ENCODE data around the gene MDK. TPM values are rescaled to one million over a fixed set of nuclear protein-coding genes. Genes with fewer than 3 reads are reported as not detected.
"Not testable (repeated sequence)": the region's sequence is repeated elsewhere in the genome, so short reads cannot be mapped to it uniquely, and the experiment has no call there.

The MDK gene
- total and polyA plus RNA-seq, 8 donors: 4.3 to 84.4 (median 21.9) TPM

DNA sequence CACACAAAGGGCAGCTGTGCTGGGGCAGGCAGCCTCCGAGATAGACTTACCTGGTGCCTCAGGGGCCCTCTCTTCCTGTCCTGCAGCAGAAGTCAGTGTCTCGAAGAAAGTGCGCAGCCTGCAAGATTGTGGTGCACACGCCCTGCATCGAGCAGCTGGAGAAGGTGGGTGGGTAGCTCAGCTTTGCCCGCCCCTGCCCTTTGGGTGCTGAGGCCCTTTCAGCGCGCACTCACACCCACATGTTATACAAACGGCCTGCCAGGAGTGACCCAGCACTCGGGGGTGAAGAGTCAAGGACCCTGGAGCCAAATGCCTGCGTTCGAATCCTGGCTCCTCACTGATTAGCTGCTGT lies 13.6 kb upstream of the MDK start:
- Histone ChIP-seq H3K4me3 (no peak overlapping the region), H3K36me3 (peaks cover 0 to 8% (median 7%) of the 10 kb centered on the region in 3 donors), H3K27me3 (no peaks in the 10 kb centered on the region), H3K9me3 (no peaks in the 10 kb centered on the region), H3K4me1 (peaks cover 0 to 6% (median 0%) of the 10 kb centered on the region in 3 donors), H3K27ac (no peak overlapping the region)
- TF ChIP-seq, protein P1, sequence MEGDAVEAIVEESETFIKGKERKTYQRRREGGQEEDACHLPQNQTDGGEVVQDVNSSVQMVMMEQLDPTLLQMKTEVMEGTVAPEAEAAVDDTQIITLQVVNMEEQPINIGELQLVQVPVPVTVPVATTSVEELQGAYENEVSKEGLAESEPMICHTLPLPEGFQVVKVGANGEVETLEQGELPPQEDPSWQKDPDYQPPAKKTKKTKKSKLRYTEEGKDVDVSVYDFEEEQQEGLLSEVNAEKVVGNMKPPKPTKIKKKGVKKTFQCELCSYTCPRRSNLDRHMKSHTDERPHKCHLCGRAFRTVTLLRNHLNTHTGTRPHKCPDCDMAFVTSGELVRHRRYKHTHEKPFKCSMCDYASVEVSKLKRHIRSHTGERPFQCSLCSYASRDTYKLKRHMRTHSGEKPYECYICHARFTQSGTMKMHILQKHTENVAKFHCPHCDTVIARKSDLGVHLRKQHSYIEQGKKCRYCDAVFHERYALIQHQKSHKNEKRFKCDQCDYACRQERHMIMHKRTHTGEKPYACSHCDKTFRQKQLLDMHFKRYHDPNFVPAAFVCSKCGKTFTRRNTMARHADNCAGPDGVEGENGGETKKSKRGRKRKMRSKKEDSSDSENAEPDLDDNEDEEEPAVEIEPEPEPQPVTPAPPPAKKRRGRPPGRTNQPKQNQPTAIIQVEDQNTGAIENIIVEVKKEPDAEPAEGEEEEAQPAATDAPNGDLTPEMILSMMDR (IDR thresholded peaks at IDR 0.05): peak in 2 of 4 donors; percentile 2 to 21
- no peak for DNase-seq
- no peak for ATAC-seq
- 71 to 75% methylated on average over 12 of the region's 12 CpGs for WGBS, 2 donors
- intact Hi-C loops (cut with DNase I): no loop called here
- no peak for FAIRE-seq

DNA sequence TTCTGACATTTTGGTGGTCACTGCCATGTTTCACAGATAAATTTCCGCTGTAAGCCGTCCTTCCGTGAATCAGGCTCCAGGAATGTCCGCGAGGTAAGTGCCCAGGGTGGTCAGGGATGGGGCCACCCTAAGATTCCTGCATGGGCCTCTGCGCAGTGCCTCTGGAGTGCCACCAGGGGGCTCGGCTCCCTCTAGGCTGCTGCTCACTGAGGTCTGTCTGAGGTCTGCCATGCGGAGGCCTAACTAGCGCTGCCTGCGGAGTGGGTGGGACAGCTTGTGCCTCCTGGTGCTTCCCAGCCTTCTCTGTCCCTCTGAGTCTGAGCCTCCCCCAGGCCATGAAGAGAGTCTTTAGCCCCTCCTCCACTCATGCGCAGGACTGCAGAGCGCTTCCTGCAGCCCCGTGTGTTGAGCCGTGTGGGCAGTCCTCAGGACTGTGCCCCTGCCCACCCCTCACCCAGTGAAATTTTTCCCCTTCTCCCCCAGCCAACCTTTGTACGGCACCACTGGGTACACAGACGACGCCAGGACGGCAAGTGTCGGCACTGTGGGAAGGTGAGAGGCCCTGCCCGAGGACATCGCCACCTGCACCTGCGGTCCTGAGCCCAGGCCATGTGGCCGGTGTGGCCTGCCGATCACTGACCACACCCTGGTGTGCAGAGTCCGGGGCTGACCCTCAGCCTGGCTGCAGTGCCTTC lies 11.9 kb upstream of the MDK start:
- Histone ChIP-seq H3K9me3 (no peaks in the 10 kb centered on the region), H3K4me3 (no peak overlapping the region), H3K27me3 (no peaks in the 10 kb centered on the region), H3K27ac (no peak overlapping the region), H3K36me3 (peaks cover 0 to 19% (median 7%) of the 10 kb centered on the region in 3 donors), H3K4me1 (no peaks in the 10 kb centered on the region)
- FAIRE-seq (no peak), ATAC-seq (peak; percentile 44 to 71 (median 66)), DNase-seq (peak in 2 of 6 donors; percentile 57 to 80)
- TF ChIP-seq, protein P1 (IDR thresholded peaks at IDR 0.05): peak; percentile 66 to 87 (median 76)
- intact Hi-C loops (cut with DNase I): no loop called here
- WGBS, 2 donors: 75 to 80% methylated on average over 25 of the region's 25 CpGs

DNA sequence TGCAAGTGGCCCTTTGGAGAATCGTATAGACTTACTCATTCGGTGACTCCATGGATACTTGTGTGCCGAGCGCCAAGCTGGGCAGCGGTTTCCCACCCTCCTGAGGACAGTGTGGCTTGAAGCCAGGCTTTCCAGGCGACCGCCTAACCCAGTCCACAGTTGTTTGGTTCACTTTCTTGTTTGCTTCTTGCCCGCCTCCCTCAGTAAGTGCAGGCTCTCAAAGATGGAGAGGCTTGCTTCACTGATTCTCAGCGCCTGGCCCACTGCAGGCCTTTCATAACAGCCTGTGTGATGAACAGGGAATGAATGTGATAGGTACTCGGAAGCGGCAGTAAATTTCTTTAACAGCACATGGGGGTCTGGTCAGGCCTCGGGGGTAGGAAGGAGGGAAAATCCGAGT lies 11.2 kb upstream of the MDK start:
- no peak overlapping the region for H3K27ac ChIP-seq
- no peaks in the 10 kb centered on the region for H3K4me1 ChIP-seq
- TF ChIP-seq, protein P1 (IDR thresholded peaks at IDR 0.05): no peak
- WGBS, 2 donors: 86 to 93% methylated on average over 13 of the region's 13 CpGs
- intact Hi-C loops (cut with DNase I): no loop called here
- H3K9me3 ChIP-seq: no peaks in the 10 kb centered on the region
- peaks cover 0 to 26% (median 13%) of the 10 kb centered on the region in 3 donors for H3K36me3 ChIP-seq
- DNase-seq (peak in 1 of 6 donors; percentile 22), FAIRE-seq (no peak), ATAC-seq (no peak)
- no peak overlapping the region for H3K4me3 ChIP-seq
- H3K27me3 ChIP-seq: no peaks in the 10 kb centered on the region

DNA sequence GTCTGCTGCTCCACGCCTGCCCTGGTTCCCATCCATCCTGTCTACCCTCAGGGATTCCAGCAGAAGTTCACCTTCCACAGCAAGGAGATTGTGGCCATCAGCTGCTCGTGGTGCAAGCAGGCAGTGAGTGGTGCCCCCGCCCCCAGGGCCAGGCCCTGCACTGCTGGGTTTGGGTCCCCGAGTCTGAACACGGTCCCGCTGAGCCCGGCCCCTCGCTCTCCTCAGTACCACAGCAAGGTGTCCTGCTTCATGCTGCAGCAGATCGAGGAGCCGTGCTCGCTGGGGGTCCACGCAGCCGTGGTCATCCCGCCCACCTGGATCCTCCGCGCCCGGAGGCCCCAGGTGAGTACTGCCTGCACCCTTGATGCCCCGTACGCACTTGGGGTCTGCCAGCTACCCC lies 10.2 kb upstream of the MDK start:
- WGBS, 2 donors: 94 to 96% methylated on average over 17 to 19 of the region's 19 CpGs
- intact Hi-C loops (cut with DNase I); H3K4me1 ChIP-seq; H3K27ac ChIP-seq; ATAC-seq; H3K4me3 ChIP-seq; H3K9me3 ChIP-seq; FAIRE-seq; H3K27me3 ChIP-seq: not testable (repeated sequence)
- DNase-seq: peak in 2 of 6 donors; percentile 51 to 74
- peaks cover 0 to 35% (median 21%) of the 10 kb centered on the region in 3 donors for H3K36me3 ChIP-seq

DNA sequence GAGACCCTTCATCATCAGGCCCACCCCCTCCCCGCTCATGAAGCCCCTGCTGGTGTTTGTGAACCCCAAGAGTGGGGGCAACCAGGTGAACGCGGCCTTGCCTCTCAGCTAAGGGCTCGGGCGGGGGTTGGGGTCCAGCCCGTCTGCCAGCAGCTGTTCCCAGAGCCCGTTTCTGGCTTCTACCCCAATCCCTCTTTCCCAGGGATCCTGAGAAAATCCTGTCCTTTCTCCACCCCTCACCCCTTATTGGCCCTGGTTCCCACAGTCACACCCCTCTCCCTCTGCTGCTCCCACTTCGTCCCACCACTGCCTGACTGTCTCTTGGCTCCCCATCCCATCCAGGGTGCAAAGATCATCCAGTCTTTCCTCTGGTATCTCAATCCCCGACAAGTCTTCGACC lies 9.4 kb upstream of the MDK start:
- no peak overlapping the region for H3K4me3 ChIP-seq
- no peak overlapping the region for H3K27ac ChIP-seq
- ATAC-seq (no peak), FAIRE-seq (no peak), DNase-seq (peak in 1 of 6 donors; percentile 61)
- intact Hi-C loops (cut with DNase I): no loop called here
- no peaks in the 10 kb centered on the region for H3K9me3 ChIP-seq
- H3K4me1 ChIP-seq: no peaks in the 10 kb centered on the region
- H3K27me3 ChIP-seq: no peaks in the 10 kb centered on the region
- TF ChIP-seq, protein P1 (IDR thresholded peaks at IDR 0.05): no peak
- peaks cover 0 to 35% (median 27%) of the 10 kb centered on the region in 3 donors for H3K36me3 ChIP-seq
- 83 to 87% methylated on average over 6 to 10 of the region's 10 CpGs for WGBS, 2 donors

DNA sequence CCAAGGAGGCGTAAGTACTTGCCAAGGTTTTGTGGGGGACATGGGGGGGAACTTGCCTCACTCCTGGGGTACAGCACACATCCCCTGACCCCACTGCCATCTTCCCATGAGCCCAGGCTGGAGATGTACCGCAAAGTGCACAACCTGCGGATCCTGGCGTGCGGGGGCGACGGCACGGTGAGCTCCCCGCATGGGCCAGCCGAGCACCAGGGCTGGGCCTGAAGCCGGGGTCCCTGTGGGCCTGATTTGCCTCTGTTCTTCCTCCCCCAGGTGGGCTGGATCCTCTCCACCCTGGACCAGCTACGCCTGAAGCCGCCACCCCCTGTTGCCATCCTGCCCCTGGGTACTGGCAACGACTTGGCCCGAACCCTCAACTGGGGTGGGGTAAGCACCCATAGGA lies 9.0 kb upstream of the MDK start:
- H3K4me3 ChIP-seq; H3K27ac ChIP-seq; H3K4me1 ChIP-seq; H3K9me3 ChIP-seq; H3K27me3 ChIP-seq; FAIRE-seq; ATAC-seq; intact Hi-C loops (cut with DNase I): not testable (repeated sequence)
- WGBS, 2 donors: 94 to 95% methylated on average over 15 of the region's 15 CpGs
- DNase-seq: peak in 1 of 6 donors; percentile 36
- H3K36me3 ChIP-seq: peaks cover 0 to 35% (median 27%) of the 10 kb centered on the region in 3 donors

Measured in pancreas (tissue), 10 donors.